Endothelial cell of umbilical vein (primary cell): ENCODE data around the gene KCTD1. TPM values are rescaled to one million over a fixed set of nuclear protein-coding genes. Genes with fewer than 3 reads are reported as not detected.

ENCODE experiments used
- BruUV-seq: library from RNA; stranded (reverse); fragments of 400-500 nt; replicated peaks from 2 replicates; lab custom pipeline; 2021; lab: Mats Ljungman, UMichigan
- CTCF ChIA-PET: fragments of 300-600, 350-600 bp; sonication (Branson Sonifier 250); formaldehyde crosslinking; loops from one replicate; lab custom pipeline; 2021; ENCODE audit warnings: antibody characterized with exemption, inconsistent platforms; lab: Charles Lee
- POLR2A ChIA-PET: fragments of 300-600, 350-600 bp; sonication (Branson Sonifier 250); formaldehyde crosslinking; loops from one replicate; lab custom pipeline; 2021; ENCODE audit warnings: antibody characterized with exemption, inconsistent platforms; lab: Charles Lee
- DNase-seq: peaks from one replicate; pipeline ENCODE4 v3.0.0-alpha.2; 2011; ENCODE audit warnings: low read depth, low spot score
- FAIRE-seq: peaks from 2 replicates; lab custom pipeline; 2011; peaks lifted over from hg19 to GRCh38; lab: Jason Lieb, UNC
- H2AFZ ChIP-seq: 2 replicates; pipeline ENCODE4 v1.6.0; 2012; ENCODE audit warnings: low read depth, low read length, control low read depth, inconsistent platforms
- H3K27ac ChIP-seq: 2 replicates; pipeline ENCODE4 v1.5.1; 2011; ENCODE audit warnings: low read depth, mild to moderate bottlenecking, control low read depth, low read length, moderate library complexity; ENCODE audit not compliant: insufficient read depth
- H3K27me3 ChIP-seq, 2 experiments: 2 replicates each; pipeline versions ENCODE4 v1.6.0 to v1.6.1; 2011; ENCODE audit warnings: low read length in 2 of 2, mixed read lengths in 1 of 2; ENCODE audit not compliant: control insufficient read depth in 2 of 2, insufficient read depth in 2 of 2
- H3K36me3 ChIP-seq, 2 experiments: 2 replicates in 1 of 2; 3 replicates in 1 of 2; pipeline ENCODE4 v1.5.1; 2011; ENCODE audit warnings: low read length in 2 of 2, mild to moderate bottlenecking in 1 of 2, moderate library complexity in 1 of 2; ENCODE audit not compliant: control insufficient read depth in 2 of 2, insufficient read depth in 2 of 2; ENCODE audit errors: extremely low read depth in 1 of 2
- H3K4me1 ChIP-seq: 3 replicates; pipeline ENCODE4 v1.5.1; 2011; ENCODE audit warnings: mild to moderate bottlenecking, low read length; ENCODE audit not compliant: control insufficient read depth, insufficient read depth; ENCODE audit errors: extremely low read depth
- H3K4me2 ChIP-seq: 2 replicates; pipeline ENCODE4 v1.6.1; 2011; ENCODE audit warnings: low read length, control low read depth, mixed read lengths; ENCODE audit not compliant: insufficient read depth
- H3K4me3 ChIP-seq, 3 experiments: fragments of 200-600 bp in 1 of 3; sonication (generic), shearing (Covaris generic) in 1 of 3; replicated peaks in 1 of 3; 2 replicates each; pipeline ENCODE4 v1.5.1; 2011 to 2016; ENCODE audit warnings: control low read depth in 3 of 3, low read length in 3 of 3, mild to moderate bottlenecking in 2 of 3, inconsistent platforms in 1 of 3, low read depth in 1 of 3, moderate library complexity in 1 of 3; ENCODE audit not compliant: insufficient read depth in 1 of 3
- H3K79me2 ChIP-seq: 2 replicates; pipeline ENCODE4 v1.6.0; 2012; ENCODE audit warnings: low read length, inconsistent platforms; ENCODE audit not compliant: control insufficient read depth, insufficient read depth
- H3K9ac ChIP-seq: replicated peaks from 2 replicates; pipeline ENCODE3; 2011; ENCODE audit warnings: low read length, control low read depth; ENCODE audit not compliant: insufficient read depth; ENCODE audit errors: extremely low read depth
- H3K9me1 ChIP-seq: replicated peaks from 3 replicates; pipeline ENCODE4 v1.6.0; 2011; ENCODE audit warnings: mild to moderate bottlenecking, low read length; ENCODE audit not compliant: control insufficient read depth, insufficient read depth; ENCODE audit errors: extremely low read depth
- H3K9me3 ChIP-seq: replicated peaks from 2 replicates; pipeline ENCODE4 v1.5.1; 2012; ENCODE audit warnings: low read length, inconsistent platforms; ENCODE audit not compliant: control insufficient read depth, insufficient read depth
- H4K20me1 ChIP-seq: replicated peaks from 2 replicates; pipeline ENCODE3; 2011; ENCODE audit warnings: mild to moderate bottlenecking, low read length; ENCODE audit not compliant: control insufficient read depth, insufficient read depth; ENCODE audit errors: extremely low read depth
- EZH2 ChIP-seq: IDR thresholded peaks from 2 replicates; pipeline ENCODE4 v1.6.1; 2012; ENCODE audit warnings: borderline replicate concordance, low read depth, mild to moderate bottlenecking, moderate library complexity, low read length, inconsistent platforms; ENCODE audit not compliant: severe bottlenecking
- FOS ChIP-seq: IDR thresholded peaks from 2 replicates; pipeline ENCODE4 v1.6.1; 2011; ENCODE audit warnings: mild to moderate bottlenecking, low read length, moderate library complexity, borderline replicate concordance; ENCODE audit not compliant: insufficient read depth
- GATA2 ChIP-seq: IDR thresholded peaks from 2 replicates; pipeline ENCODE4 v1.7.0; 2011; ENCODE audit warnings: low read depth, mild to moderate bottlenecking, moderate library complexity, mixed read lengths, low read length; ENCODE audit not compliant: insufficient read length, insufficient read depth
- JUN ChIP-seq: IDR thresholded peaks from 2 replicates; pipeline ENCODE4 v1.6.1; 2011; ENCODE audit warnings: borderline replicate concordance, low read depth; ENCODE audit not compliant: insufficient read length, insufficient read depth
- MYC ChIP-seq: IDR thresholded peaks from one replicate; pipeline ENCODE4 v1.6.1; 2011; ENCODE audit warnings: mild to moderate bottlenecking, low read depth, low read length
- POLR2A ChIP-seq: IDR thresholded peaks from 2 replicates; pipeline ENCODE4 v1.6.1; 2012; ENCODE audit warnings: low read depth, mild to moderate bottlenecking, control low read depth, low read length
- POLR2AphosphoS5 ChIP-seq: IDR thresholded peaks from 2 replicates; pipeline ENCODE4 v1.6.1; 2012; ENCODE audit warnings: low read depth, mild to moderate bottlenecking, control low read depth, low read length, moderate library complexity; ENCODE audit not compliant: insufficient read depth
- dilution Hi-C: fragments of 300-500 bp; cut with MboI; formaldehyde crosslinking; loops from one replicate; pipeline ENCODE4 v1.15.0; 2019; ENCODE audit warnings: low sequenced_read_pairs; ENCODE audit not compliant: extremely low pct_ligation_motif_present
- intact Hi-C: fragments of 100-400 bp; cut with micrococcal nuclease; formaldehyde crosslinking; loops from one replicate; pipeline ENCODE4 v1.10.0; 2022
- polyA plus RNA-seq, 4 experiments: library from polyadenylated mRNA; depleted of rRNA in 3 of 4; stranded (reverse) in 3 of 4; unstranded in 1 of 4; fragments of >200 nt; gene quantifications; 2 replicates each; pipeline versions ENCODE4 v1.2.1 to v1.2.3, GENCODE V29; 2011 to 2012; ENCODE audit warnings: missing spikeins in 1 of 4
- total RNA-seq: library from RNA; stranded (reverse); gene quantifications from 2 replicates; pipeline ENCODE4 v1.2.3, GENCODE V29; 2021
- TF ChIP-seq, protein P1 (sequence below), 2 donors: IDR thresholded peaks; 1 replicate in 1 of 2; 2 replicates in 1 of 2; pipeline ENCODE4 v1.5.1; 2011; ENCODE audit warnings: low read length in 2 of 2, mild to moderate bottlenecking in 2 of 2, moderate library complexity in 2 of 2, control low read depth in 1 of 2, inconsistent platforms in 1 of 2, low read depth in 1 of 2; ENCODE audit not compliant: insufficient read depth in 1 of 2; ENCODE audit errors: extremely low read depth in 1 of 2
- TF ChIP-seq, protein P2 (sequence below): IDR thresholded peaks from 2 replicates; pipeline ENCODE4 v1.6.1; 2011; ENCODE audit not compliant: insufficient read depth, insufficient read length

Gene KCTD1
- total and polyA plus RNA-seq, 2 donors (not counting 3 experiments of a cell fraction or from before 2014, with no cell fraction given) = 6.1 to 12.1 TPM

DNA sequence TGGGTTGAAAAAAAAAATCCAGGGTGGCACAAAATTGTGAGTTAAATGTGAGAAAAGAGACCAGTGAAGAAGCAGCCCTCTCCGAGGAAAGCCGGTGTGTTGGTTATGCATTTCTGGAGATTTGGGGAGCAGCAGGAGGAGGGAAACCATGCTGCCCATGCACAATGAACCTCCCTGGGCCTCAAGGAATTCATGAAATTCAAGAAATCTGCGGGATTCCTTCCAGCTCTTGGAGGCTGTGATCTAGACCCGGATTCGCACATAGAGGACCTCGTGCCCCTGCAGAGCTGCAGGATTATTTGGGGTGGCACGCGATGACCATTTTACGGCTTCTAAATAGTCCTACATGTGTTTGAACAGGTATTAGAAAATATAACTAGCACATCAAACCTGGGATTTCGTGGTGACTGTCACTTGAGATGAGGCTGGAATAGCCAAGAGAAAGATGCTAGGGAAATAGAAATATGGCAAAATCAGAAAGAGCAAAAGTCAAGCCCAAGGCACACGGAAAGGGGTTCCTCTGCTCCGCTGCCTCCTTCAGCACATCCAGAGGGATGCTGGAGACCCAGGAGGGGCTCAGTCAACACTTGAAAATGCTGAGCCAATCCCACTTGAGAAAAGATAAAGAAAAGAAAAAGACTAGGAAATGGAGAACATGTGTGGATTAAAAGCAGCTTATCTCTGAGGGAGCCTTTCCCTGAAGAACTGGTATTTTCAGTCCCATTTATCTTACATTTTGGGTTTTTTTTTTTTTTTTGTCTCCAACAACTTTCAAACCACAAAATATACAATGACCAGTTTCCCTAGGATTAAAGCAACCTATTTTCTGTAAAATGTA, 22.0 kb downstream of the KCTD1 start:
- no peaks in the 10 kb centered on the region for H3K36me3 ChIP-seq

More for the DNA sequence above, 22.0 kb downstream of the KCTD1 start:
- ChIA-PET POLR2A (no interaction called here), CTCF (interaction anchor here (1.0 to 1.2 kb wide), 2 partner anchors 12 to 143 kb away, joined by 3 read pairs; no protein-coding TSS in a partner anchor)
- Histone ChIP-seq H4K20me1 (no peaks in the 10 kb centered on the region), H3K9me1 (no peaks in the 10 kb centered on the region), H3K4me3 (no peak overlapping the region), H3K4me1 (no peaks in the 10 kb centered on the region), H3K9me3 (no peaks in the 10 kb centered on the region), H3K79me2 (no peaks in the 10 kb centered on the region), H3K9ac (no peak overlapping the region), H3K27me3 (no peaks in the 10 kb centered on the region), H3K27ac (no peak overlapping the region), H2AFZ (no peak overlapping the region), H3K4me2 (no peak overlapping the region)
- DNase-seq (no peak), FAIRE-seq (no peak)
- dilution Hi-C loops = no loop called here
- intact Hi-C loops = no loop called here
- no peak for TF ChIP-seq POLR2AphosphoS5
- TF ChIP-seq, protein P1, sequence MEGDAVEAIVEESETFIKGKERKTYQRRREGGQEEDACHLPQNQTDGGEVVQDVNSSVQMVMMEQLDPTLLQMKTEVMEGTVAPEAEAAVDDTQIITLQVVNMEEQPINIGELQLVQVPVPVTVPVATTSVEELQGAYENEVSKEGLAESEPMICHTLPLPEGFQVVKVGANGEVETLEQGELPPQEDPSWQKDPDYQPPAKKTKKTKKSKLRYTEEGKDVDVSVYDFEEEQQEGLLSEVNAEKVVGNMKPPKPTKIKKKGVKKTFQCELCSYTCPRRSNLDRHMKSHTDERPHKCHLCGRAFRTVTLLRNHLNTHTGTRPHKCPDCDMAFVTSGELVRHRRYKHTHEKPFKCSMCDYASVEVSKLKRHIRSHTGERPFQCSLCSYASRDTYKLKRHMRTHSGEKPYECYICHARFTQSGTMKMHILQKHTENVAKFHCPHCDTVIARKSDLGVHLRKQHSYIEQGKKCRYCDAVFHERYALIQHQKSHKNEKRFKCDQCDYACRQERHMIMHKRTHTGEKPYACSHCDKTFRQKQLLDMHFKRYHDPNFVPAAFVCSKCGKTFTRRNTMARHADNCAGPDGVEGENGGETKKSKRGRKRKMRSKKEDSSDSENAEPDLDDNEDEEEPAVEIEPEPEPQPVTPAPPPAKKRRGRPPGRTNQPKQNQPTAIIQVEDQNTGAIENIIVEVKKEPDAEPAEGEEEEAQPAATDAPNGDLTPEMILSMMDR (IDR thresholded peaks at IDR 0.05; ENCODE audit: extremely low read depth in 1 of 2, insufficient read depth in 1 of 2, low read depth in 1 of 2, low read length in 2 of 2) = no peak
- TF ChIP-seq POLR2A = no peak
- no peak for TF ChIP-seq GATA2
- TF ChIP-seq, protein P2, sequence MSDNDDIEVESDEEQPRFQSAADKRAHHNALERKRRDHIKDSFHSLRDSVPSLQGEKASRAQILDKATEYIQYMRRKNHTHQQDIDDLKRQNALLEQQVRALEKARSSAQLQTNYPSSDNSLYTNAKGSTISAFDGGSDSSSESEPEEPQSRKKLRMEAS = no peak
- no peak for TF ChIP-seq MYC
- TF ChIP-seq JUN = no peak
- TF ChIP-seq FOS = no peak
- no peak for TF ChIP-seq EZH2
- BruUV-seq = no TSS peak
